ENCODE measurements around the gene MTPN. TPM values are rescaled to one million over a fixed set of nuclear protein-coding genes. Genes with fewer than 3 reads are reported as not detected.
A peak's percentile ranks its signal among the peaks of the same experiment; 100 is the strongest.

The MTPN gene
- total and polyA plus RNA-seq, 10 of the 15 experiments (the other 5 are each of a cell fraction or from before 2014, with no cell fraction given): 38.7 to 146 (median 85.4) TPM

DNA sequence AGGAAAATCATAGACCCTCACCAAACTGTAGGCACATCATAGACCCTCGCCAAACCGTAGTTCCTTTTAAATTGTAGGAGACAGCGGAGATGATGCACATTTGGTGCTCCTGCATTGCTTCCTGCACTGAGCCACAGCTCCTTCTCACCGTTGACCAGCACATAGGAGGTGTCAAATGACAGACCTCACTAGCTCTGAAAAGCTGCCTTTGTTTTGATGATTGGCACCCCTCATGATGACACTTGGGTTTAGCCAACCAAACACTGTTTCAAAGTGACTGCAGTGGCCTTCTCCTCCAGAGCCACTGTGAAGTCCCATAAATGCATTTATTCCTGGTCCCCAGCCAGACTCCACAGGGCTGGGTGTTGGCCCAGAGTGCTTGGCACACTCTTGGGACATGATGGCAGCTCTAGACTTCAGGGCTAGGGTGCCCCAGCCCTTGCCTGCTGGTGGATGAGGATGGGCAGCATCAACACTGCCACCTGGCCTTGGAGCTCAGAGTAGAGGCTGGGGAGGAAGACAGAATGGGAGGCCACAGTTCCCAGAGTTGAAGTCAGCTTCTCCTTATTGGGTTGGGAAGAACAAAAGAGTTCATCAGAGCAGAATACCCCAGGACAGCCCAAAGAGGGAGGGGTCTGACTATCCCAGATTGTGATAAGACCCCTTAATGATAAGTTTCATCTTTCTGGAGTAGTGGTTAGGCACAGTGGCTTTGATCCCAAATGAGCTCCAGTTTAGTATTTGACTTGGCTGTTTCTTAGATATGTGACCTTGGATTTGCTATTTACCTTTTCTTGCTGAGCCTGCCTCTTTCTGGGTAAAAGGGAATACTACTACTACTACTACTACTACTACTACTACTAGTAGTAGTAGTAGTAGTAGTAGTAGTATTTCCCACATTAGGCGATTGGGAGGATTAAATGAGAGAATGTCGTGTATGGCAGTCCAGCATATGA is 75.3 kb downstream of the MTPN start (continued):
- TF ChIP-seq BHLHE40 (IDR thresholded peaks at IDR 0.05; ENCODE audit: borderline replicate concordance in 1 of 2, low read depth in 2 of 2, low read length in 1 of 2): no peak
- TF ChIP-seq TBL1XR1 (IDR thresholded peaks at IDR 0.05; ENCODE audit: low read depth, low read length): no peak
- TF ChIP-seq, protein P1, sequence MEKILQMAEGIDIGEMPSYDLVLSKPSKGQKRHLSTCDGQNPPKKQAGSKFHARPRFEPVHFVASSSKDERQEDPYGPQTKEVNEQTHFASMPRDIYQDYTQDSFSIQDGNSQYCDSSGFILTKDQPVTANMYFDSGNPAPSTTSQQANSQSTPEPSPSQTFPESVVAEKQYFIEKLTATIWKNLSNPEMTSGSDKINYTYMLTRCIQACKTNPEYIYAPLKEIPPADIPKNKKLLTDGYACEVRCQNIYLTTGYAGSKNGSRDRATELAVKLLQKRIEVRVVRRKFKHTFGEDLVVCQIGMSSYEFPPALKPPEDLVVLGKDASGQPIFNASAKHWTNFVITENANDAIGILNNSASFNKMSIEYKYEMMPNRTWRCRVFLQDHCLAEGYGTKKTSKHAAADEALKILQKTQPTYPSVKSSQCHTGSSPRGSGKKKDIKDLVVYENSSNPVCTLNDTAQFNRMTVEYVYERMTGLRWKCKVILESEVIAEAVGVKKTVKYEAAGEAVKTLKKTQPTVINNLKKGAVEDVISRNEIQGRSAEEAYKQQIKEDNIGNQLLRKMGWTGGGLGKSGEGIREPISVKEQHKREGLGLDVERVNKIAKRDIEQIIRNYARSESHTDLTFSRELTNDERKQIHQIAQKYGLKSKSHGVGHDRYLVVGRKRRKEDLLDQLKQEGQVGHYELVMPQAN (conservative IDR thresholded peaks at IDR 0.05): no peak
- no peak for TF ChIP-seq ATF7 (IDR thresholded peaks at IDR 0.05; ENCODE audit: low read depth)
- TF ChIP-seq ZNF274 (IDR thresholded peaks at IDR 0.05; ENCODE audit: insufficient read depth, insufficient read length): no peak

DNA sequence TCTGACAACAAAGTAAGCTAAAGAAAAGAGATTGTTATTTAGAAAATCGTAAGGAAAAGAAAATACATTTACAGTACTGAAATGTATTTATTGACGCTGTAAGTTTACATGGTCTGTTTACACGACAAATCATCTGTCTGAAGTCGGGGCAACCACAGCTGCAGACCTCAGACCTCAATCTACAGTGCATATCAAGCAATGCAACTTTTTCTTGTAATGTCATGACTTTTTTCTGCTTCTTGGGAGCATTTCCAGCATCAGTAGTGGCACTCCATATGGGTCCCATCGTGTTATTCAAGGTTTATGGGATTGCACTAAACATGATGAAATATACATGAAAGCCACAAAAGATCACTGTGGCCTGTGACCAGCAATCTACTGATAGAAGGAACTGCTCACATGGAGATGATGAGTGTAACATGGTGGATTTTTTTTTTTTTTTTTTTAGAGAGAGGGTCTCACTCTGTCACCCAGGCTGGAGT is 77.1 kb downstream of the MTPN start:
- ChIA-PET RAD21 (ENCODE audit: unreplicated experiment) (interaction anchor here (1.1 kb wide), 1 partner anchor 13 kb away, joined by 3 read pairs; no protein-coding TSS in a partner anchor), POLR2A (no interaction called here), SMC1A (ENCODE audit: uncharacterized antibody, unreplicated experiment) (interaction anchor here (0.9 to 1.2 kb wide), 2 partner anchors 25 to 38 kb away, joined by 3 read pairs; no protein-coding TSS in a partner anchor), CTCF (interaction anchor here (1.0 kb wide), 1 partner anchor 105 kb away, joined by 3 read pairs; no protein-coding TSS in a partner anchor)
- H3K79me2 ChIP-seq (ENCODE audit: control insufficient read depth, insufficient read depth, low read length): no peaks in the 10 kb centered on the region
- no peaks in the 10 kb centered on the region for H3K27me3 ChIP-seq (replicated peaks in 1 of 2; ENCODE audit: control insufficient read depth in 2 of 2, insufficient read depth in 2 of 2, low read length in 1 of 2)
- no peak overlapping the region for H3K27ac ChIP-seq (ENCODE audit: control insufficient read depth, insufficient read depth)
- H2AFZ ChIP-seq (ENCODE audit: control insufficient read depth, low read depth, low read length): no peak overlapping the region
- intact Hi-C loops (cut with micrococcal nuclease; ENCODE audit: unreplicated experiment): no loop called here
- no peaks in the 10 kb centered on the region for H3K36me3 ChIP-seq (ENCODE audit: control insufficient read depth in 2 of 2, insufficient read depth in 2 of 2, low read length in 1 of 2)
- no peak for ATAC-seq
- WGBS (ENCODE audit: insufficient coverage, insufficient replicate concordance, low lambda C conversion rate, missing lambda C conversion rate): 56% methylated on average over 5 of the region's 5 CpGs
- no peak for DNase-seq (ENCODE audit: low read depth, low spot score)
- in situ Hi-C loops (cut with MboI): no loop called here
- H3K4me1 ChIP-seq (ENCODE audit: control insufficient read depth, insufficient read depth, low read length): no peaks in the 10 kb centered on the region
- H3K9ac ChIP-seq (ENCODE audit: control insufficient read depth, insufficient read depth, low read length): no peak overlapping the region
- BruUV-seq (replicated peaks): no TSS peak
- H3K4me3 ChIP-seq: no peak overlapping the region
- FAIRE-seq: peak; percentile 44
- no peaks in the 10 kb centered on the region for H3K9me3 ChIP-seq (replicated peaks; ENCODE audit: control insufficient read depth, insufficient read depth, low read length)
- H4K20me1 ChIP-seq (ENCODE audit: control insufficient read depth, insufficient read depth): no peaks in the 10 kb centered on the region
- no peak overlapping the region for H3K4me2 ChIP-seq (ENCODE audit: control insufficient read depth, insufficient read depth)
- TF ChIP-seq TCF7 (IDR thresholded peaks at IDR 0.05; ENCODE audit: borderline replicate concordance) (no peak), EP300 (IDR thresholded peaks at IDR 0.05; ENCODE audit: borderline replicate concordance in 1 of 2, control insufficient read depth in 1 of 2, low read depth in 2 of 2, low read length in 2 of 2) (no peak), EZH2 (IDR thresholded peaks at IDR 0.05; ENCODE audit: borderline replicate concordance, control insufficient read depth, low read depth, low read length) (no peak), KDM1A (IDR thresholded peaks at IDR 0.05; ENCODE audit: borderline replicate concordance) (no peak), LARP7 (IDR thresholded peaks at IDR 0.05) (no peak), NFIC (IDR thresholded peaks at IDR 0.05; ENCODE audit: low read depth, low read length) (no peak)
- TF ChIP-seq, protein P2, sequence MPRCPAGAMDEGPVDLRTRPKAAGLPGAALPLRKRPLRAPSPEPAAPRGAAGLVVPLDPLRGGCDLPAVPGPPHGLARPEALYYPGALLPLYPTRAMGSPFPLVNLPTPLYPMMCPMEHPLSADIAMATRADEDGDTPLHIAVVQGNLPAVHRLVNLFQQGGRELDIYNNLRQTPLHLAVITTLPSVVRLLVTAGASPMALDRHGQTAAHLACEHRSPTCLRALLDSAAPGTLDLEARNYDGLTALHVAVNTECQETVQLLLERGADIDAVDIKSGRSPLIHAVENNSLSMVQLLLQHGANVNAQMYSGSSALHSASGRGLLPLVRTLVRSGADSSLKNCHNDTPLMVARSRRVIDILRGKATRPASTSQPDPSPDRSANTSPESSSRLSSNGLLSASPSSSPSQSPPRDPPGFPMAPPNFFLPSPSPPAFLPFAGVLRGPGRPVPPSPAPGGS (IDR thresholded peaks at IDR 0.05; ENCODE audit: borderline replicate concordance, insufficient read depth, low read depth, low read length, poor library complexity, severe bottlenecking): no peak
- TF ChIP-seq, protein P1 (conservative IDR thresholded peaks at IDR 0.05): no peak
- TF ChIP-seq, protein P3, sequence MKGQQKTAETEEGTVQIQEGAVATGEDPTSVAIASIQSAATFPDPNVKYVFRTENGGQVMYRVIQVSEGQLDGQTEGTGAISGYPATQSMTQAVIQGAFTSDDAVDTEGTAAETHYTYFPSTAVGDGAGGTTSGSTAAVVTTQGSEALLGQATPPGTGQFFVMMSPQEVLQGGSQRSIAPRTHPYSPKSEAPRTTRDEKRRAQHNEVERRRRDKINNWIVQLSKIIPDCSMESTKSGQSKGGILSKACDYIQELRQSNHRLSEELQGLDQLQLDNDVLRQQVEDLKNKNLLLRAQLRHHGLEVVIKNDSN (IDR thresholded peaks at IDR 0.05; ENCODE audit: borderline replicate concordance, extremely low read length, insufficient read depth, low read depth, low read length): no peak

Data from GM12878 (cell line).